Loucy (cell line): ENCODE results near the gene DNAH17.

Experiments used
- H2AFZ ChIP-seq: fragments of 200-600 bp; sonication (generic); 2 replicates; pipeline ENCODE4 v1.6.0; 2016; ENCODE audit warnings: antibody characterized with exemption, mild to moderate bottlenecking, low read length, moderate library complexity
- H3F3A ChIP-seq: fragments of 200-600 bp; 2 replicates; pipeline ENCODE4 v1.6.0; 2016; ENCODE audit warnings: antibody characterized with exemption, low read depth, mild to moderate bottlenecking
- H3K27me3 ChIP-seq: fragments of 200-600 bp; sonication (generic); 2 replicates; pipeline ENCODE4 v1.6.1; 2014; ENCODE audit warnings: low read length, mild to moderate bottlenecking; ENCODE audit not compliant: insufficient read depth, poor library complexity, severe bottlenecking
- H3K36me3 ChIP-seq: fragments of 200-600 bp; sonication (generic); 2 replicates; pipeline ENCODE4 v1.6.1; 2016; ENCODE audit warnings: low read length; ENCODE audit not compliant: insufficient read depth
- H3K4me1 ChIP-seq: fragments of 200-600 bp; sonication (generic); 2 replicates; pipeline ENCODE4 v1.5.1; 2014; ENCODE audit warnings: low read length, mild to moderate bottlenecking; ENCODE audit not compliant: insufficient read depth, poor library complexity, severe bottlenecking
- H3K4me2 ChIP-seq: fragments of 200-600 bp; sonication (generic); 2 replicates; pipeline ENCODE4 v1.6.0; 2014; ENCODE audit warnings: antibody characterized with exemption, low read length, low read depth, mild to moderate bottlenecking; ENCODE audit not compliant: poor library complexity, severe bottlenecking
- H3K4me3 ChIP-seq: fragments of 200-600 bp; sonication (generic); 2 replicates; pipeline ENCODE4 v1.5.1; 2014; ENCODE audit warnings: low read length, mild to moderate bottlenecking, mixed read lengths; ENCODE audit not compliant: poor library complexity, severe bottlenecking
- H3K79me2 ChIP-seq: fragments of 200-600 bp; sonication (generic); 2 replicates; pipeline ENCODE4 v1.6.1; 2014; ENCODE audit warnings: low read length; ENCODE audit not compliant: insufficient read depth
- H3K9ac ChIP-seq: fragments of 200-600 bp; sonication (generic); 2 replicates; pipeline ENCODE4 v1.6.0; 2014; ENCODE audit warnings: mild to moderate bottlenecking, low read depth, low read length, moderate library complexity; ENCODE audit not compliant: poor library complexity, severe bottlenecking
- H3K9me2 ChIP-seq: fragments of 200-600 bp; sonication (generic); replicated peaks from 2 replicates; pipeline ENCODE4 v1.6.1; 2016; ENCODE audit warnings: low read depth, low read length, mixed read lengths
- H3K9me3 ChIP-seq: fragments of 200-600 bp; sonication (generic); 2 replicates; pipeline ENCODE4 v1.6.1; 2014; ENCODE audit warnings: mild to moderate bottlenecking, antibody characterized with exemption, low read length, low read depth; ENCODE audit not compliant: insufficient read depth
- H4K20me1 ChIP-seq: fragments of 200-600 bp; sonication (generic); 2 replicates; pipeline ENCODE4 v1.6.0; 2014; ENCODE audit warnings: antibody characterized with exemption, low read length, mild to moderate bottlenecking; ENCODE audit not compliant: insufficient read depth, poor library complexity, severe bottlenecking
- EZH2phosphoT487 ChIP-seq: fragments of 200-600 bp; IDR thresholded peaks from 2 replicates; pipeline ENCODE4 v1.6.1; 2018; ENCODE audit warnings: antibody characterized with exemption, mild to moderate bottlenecking, moderate library complexity, borderline replicate concordance
- TF ChIP-seq, protein P1 (sequence below): fragments of 200-600 bp; sonication (generic); conservative IDR thresholded peaks from 2 replicates; pipeline ENCODE4 v1.5.1; 2014; ENCODE audit warnings: mild to moderate bottlenecking, antibody characterized with exemption, low read length

DNAH17 gene

GRCh38 chr17:78471635-78472034, 105.6 kb downstream of the DNAH17 start:
- Histone ChIP-seq H3K4me2 (no peak overlapping the region), H3K4me3 (no peak overlapping the region), H3K9ac (no peak overlapping the region), H4K20me1 (no peaks in the 10 kb centered on the region), H3K4me1 (no peaks in the 10 kb centered on the region), H3K9me2 (no peaks in the 10 kb centered on the region), H3K9me3 (no peaks in the 10 kb centered on the region), H3F3A (no peaks in the 10 kb centered on the region), H3K79me2 (no peaks in the 10 kb centered on the region), H3K27me3 (no peaks in the 10 kb centered on the region), H2AFZ (no peak overlapping the region), H3K36me3 (no peaks in the 10 kb centered on the region)
- TF ChIP-seq, protein P1, sequence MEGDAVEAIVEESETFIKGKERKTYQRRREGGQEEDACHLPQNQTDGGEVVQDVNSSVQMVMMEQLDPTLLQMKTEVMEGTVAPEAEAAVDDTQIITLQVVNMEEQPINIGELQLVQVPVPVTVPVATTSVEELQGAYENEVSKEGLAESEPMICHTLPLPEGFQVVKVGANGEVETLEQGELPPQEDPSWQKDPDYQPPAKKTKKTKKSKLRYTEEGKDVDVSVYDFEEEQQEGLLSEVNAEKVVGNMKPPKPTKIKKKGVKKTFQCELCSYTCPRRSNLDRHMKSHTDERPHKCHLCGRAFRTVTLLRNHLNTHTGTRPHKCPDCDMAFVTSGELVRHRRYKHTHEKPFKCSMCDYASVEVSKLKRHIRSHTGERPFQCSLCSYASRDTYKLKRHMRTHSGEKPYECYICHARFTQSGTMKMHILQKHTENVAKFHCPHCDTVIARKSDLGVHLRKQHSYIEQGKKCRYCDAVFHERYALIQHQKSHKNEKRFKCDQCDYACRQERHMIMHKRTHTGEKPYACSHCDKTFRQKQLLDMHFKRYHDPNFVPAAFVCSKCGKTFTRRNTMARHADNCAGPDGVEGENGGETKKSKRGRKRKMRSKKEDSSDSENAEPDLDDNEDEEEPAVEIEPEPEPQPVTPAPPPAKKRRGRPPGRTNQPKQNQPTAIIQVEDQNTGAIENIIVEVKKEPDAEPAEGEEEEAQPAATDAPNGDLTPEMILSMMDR: no peak
- TF ChIP-seq EZH2phosphoT487: no peak

DNA sequence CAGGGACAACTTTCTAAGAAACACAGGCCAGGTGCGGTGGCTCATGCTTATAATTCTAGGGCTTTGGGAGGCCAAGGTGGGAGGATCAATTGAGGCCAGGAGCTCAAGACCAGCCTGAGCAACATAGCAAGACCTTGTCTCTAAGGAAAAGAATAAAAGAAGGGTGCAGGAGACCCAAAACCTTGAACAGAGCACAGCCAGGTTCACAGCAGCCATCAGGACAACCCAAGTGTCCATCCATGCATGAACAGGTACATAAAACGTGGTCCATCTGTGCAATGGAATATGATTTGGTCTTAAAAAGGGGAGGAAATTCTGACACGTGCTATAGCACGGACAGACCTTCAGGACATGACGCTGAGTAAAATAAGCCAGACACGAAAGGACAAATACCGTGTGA, 107.8 kb downstream of the DNAH17 start:
- no peaks in the 10 kb centered on the region for H3K9me2 ChIP-seq
- H3K4me3 ChIP-seq: no peak overlapping the region
- H3K9ac ChIP-seq: no peak overlapping the region
- no peaks in the 10 kb centered on the region for H4K20me1 ChIP-seq
- H3K4me1 ChIP-seq: no peaks in the 10 kb centered on the region
- H3K27me3 ChIP-seq: no peaks in the 10 kb centered on the region
- no peaks in the 10 kb centered on the region for H3K79me2 ChIP-seq
- TF ChIP-seq EZH2phosphoT487: no peak
- TF ChIP-seq, protein P1: no peak
- H3K9me3 ChIP-seq: no peaks in the 10 kb centered on the region
- H3K4me2 ChIP-seq: no peak overlapping the region
- no peaks in the 10 kb centered on the region for H3F3A ChIP-seq
- H2AFZ ChIP-seq: no peak overlapping the region
- no peaks in the 10 kb centered on the region for H3K36me3 ChIP-seq

- H3K9me2 ChIP-seq: no peaks in the 10 kb centered on the region
- no peaks in the 10 kb centered on the region for H4K20me1 ChIP-seq
- H3K4me1 ChIP-seq: no peaks in the 10 kb centered on the region
- H3K9ac ChIP-seq: no peak overlapping the region
- no peaks in the 10 kb centered on the region for H3K27me3 ChIP-seq
- H3K79me2 ChIP-seq: no peaks in the 10 kb centered on the region
- H3K4me2 ChIP-seq: no peak overlapping the region
- no peak overlapping the region for H3K4me3 ChIP-seq
- TF ChIP-seq, protein P1: no peak
- no peak for TF ChIP-seq EZH2phosphoT487
- no peaks in the 10 kb centered on the region for H3K9me3 ChIP-seq
- no peaks in the 10 kb centered on the region for H3K36me3 ChIP-seq
- no peak overlapping the region for H2AFZ ChIP-seq
- H3F3A ChIP-seq: no peaks in the 10 kb centered on the region
Observed at GRCh38 chr17:78468366-78468765, 108.8 kb downstream of the DNAH17 start.
